ENCODE measurements around the gene COX7A2. TPM values are rescaled to one million over a fixed set of nuclear protein-coding genes. Genes with fewer than 3 reads are reported as not detected.

The COX7A2 gene
- total RNA-seq, 6 experiments from 2014 or later: 159 to 345 (median 218) TPM

DNA sequence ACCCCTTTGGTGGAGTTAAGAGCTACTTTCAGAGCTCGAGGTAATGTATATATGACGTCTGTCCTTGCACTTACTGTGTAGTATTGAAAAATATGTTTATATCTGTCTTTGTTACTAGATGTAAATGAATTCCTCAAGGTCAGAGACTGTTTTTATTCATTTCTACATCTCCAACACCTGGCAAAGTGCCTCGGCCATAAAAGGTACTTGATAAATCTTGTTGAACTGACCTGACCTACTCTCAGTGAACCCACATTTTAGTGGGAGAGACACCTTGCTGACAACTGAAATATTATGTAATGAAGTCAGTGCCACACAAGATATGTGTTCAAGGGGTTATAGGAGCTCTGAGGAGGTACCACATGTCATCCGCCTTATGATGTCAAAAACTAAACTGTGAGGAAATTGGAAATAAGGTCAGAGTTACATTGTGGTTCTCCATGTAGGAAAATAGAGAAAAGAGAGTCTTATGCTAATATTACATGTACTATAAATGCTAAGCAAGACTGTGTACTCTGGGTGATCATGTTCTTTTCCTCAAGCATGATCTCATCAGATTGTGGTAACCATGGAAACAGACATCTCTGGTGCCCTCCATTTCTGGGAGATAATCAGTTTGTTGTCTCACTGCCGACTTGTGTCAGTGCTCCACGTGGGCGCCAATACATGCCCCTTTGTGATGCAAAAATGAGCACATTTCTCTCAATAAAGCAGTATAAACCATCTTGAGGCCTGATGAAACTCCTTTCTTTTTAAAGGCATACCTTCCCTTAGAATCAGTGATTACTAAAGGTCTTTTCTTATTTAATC, 46.7 kb upstream of the COX7A2 start:
- intact Hi-C loops (cut with DNase I): no loop called here
- Histone ChIP-seq H3K36me3 (no peaks in the 10 kb centered on the region), H3K27me3 (no peaks in the 10 kb centered on the region), H3K27ac (no peak overlapping the region), H3K4me3 (no peak overlapping the region), H3K9me3 (no peaks in the 10 kb centered on the region), H3K4me1 (peaks cover 0 to 6% (median 3%) of the 10 kb centered on the region in 4 donors)
- DNase-seq (no peak), ATAC-seq (no peak)
- WGBS (ENCODE audit: insufficient coverage, low coverage, low lambda C conversion rate, missing lambda C conversion rate): 77% methylated on average over 7 of the region's 7 CpGs
- no peak for TF ChIP-seq POLR2A (IDR thresholded peaks at IDR 0.05)

DNA sequence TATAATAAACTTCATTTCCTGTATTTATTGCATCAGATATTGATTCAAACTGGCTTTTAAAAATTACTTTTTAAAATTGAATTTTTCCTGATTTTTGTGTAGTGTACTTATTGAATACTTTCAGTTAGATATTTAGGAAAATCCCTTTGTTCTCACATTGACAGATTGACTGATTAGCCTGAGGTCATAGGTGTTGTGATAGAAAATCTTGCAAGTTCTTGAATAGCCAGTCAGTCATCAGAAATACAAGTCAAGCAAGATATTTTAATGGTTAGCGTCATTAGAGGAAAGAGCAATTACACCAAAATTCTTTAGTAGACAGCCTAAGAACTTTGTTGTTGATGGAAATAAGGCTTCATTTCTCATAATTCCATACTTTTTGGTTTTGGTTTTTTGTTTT, 44.4 kb upstream of the COX7A2 start:
- H3K36me3 ChIP-seq: no peaks in the 10 kb centered on the region
- intact Hi-C loops (cut with DNase I): no loop called here
- 89% methylated on average over 1 of the region's 1 CpG for WGBS (ENCODE audit: insufficient coverage, low coverage, low lambda C conversion rate, missing lambda C conversion rate)
- no peak for DNase-seq
- peaks cover 0 to 12% (median 3%) of the 10 kb centered on the region in 4 donors for H3K4me1 ChIP-seq
- H3K9me3 ChIP-seq: no peaks in the 10 kb centered on the region
- H3K27ac ChIP-seq: no peak overlapping the region
- TF ChIP-seq, protein P1, sequence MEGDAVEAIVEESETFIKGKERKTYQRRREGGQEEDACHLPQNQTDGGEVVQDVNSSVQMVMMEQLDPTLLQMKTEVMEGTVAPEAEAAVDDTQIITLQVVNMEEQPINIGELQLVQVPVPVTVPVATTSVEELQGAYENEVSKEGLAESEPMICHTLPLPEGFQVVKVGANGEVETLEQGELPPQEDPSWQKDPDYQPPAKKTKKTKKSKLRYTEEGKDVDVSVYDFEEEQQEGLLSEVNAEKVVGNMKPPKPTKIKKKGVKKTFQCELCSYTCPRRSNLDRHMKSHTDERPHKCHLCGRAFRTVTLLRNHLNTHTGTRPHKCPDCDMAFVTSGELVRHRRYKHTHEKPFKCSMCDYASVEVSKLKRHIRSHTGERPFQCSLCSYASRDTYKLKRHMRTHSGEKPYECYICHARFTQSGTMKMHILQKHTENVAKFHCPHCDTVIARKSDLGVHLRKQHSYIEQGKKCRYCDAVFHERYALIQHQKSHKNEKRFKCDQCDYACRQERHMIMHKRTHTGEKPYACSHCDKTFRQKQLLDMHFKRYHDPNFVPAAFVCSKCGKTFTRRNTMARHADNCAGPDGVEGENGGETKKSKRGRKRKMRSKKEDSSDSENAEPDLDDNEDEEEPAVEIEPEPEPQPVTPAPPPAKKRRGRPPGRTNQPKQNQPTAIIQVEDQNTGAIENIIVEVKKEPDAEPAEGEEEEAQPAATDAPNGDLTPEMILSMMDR (IDR thresholded peaks at IDR 0.05): no peak
- TF ChIP-seq POLR2A (IDR thresholded peaks at IDR 0.05): no peak
- no peak for ATAC-seq
- no peak overlapping the region for H3K4me3 ChIP-seq
- H3K27me3 ChIP-seq: no peaks in the 10 kb centered on the region

DNA sequence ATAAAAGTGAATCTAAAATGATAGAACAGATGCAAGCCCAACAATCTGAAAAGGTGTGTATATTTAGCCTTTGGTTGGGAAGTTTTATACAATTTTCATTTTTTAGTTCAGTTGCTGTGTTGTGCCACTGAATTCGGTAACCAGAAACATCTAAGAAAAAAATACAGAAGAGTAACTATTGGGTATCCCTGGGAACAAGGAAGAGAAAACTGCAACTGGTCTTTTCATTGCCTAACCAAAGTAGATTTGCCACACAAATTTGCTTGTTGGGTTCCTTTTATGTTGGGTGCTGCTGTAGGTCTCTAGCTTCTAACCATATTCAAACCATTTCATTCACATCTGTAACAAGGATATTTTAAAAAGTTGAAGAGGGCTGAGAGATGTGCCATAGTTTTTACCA, 43.8 kb upstream of the COX7A2 start:
- no peaks in the 10 kb centered on the region for H3K27me3 ChIP-seq
- DNase-seq: no peak
- no peak overlapping the region for H3K4me3 ChIP-seq
- H3K9me3 ChIP-seq: no peaks in the 10 kb centered on the region
- H3K36me3 ChIP-seq: no peaks in the 10 kb centered on the region
- no peak for TF ChIP-seq POLR2A (IDR thresholded peaks at IDR 0.05)
- TF ChIP-seq, protein P1 (IDR thresholded peaks at IDR 0.05): no peak
- ATAC-seq: no peak
- intact Hi-C loops (cut with DNase I): no loop called here
- peaks cover 0 to 18% (median 6%) of the 10 kb centered on the region in 4 donors for H3K4me1 ChIP-seq
- 67% methylated on average over 1 of the region's 1 CpG for WGBS (ENCODE audit: insufficient coverage, low coverage, low lambda C conversion rate, missing lambda C conversion rate)
- no peak overlapping the region for H3K27ac ChIP-seq

DNA sequence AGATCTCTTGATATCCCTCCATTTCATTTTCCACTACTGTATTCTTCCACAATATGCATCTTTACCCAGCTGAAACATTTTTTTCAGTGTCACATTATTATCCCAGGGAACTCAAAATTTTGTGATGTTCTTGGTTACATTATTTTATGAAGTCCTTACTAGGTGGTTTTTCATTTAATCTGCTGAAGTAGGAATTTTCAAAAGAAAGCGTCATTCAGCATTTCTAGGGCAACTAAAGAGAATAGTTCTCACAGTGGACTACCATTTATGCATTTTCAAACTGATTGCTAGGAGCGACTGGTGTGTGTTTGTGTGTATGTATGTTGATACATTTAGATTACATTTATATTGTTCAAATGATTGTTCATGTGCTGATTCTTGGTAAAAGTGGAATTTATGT, 43.4 kb upstream of the COX7A2 start:
- no peak overlapping the region for H3K27ac ChIP-seq
- no peak overlapping the region for H3K4me3 ChIP-seq
- TF ChIP-seq, protein P1 (IDR thresholded peaks at IDR 0.05): no peak
- no peak for TF ChIP-seq POLR2A (IDR thresholded peaks at IDR 0.05)
- H3K4me1 ChIP-seq: peaks cover 0 to 23% (median 8%) of the 10 kb centered on the region in 4 donors
- intact Hi-C loops (cut with DNase I): no loop called here
- H3K36me3 ChIP-seq: no peaks in the 10 kb centered on the region
- ATAC-seq (no peak), DNase-seq (no peak)
- H3K9me3 ChIP-seq: no peaks in the 10 kb centered on the region
- H3K27me3 ChIP-seq: no peaks in the 10 kb centered on the region
- WGBS (ENCODE audit: insufficient coverage, low coverage, low lambda C conversion rate, missing lambda C conversion rate): 89% methylated on average over 2 of the region's 2 CpGs

DNA sequence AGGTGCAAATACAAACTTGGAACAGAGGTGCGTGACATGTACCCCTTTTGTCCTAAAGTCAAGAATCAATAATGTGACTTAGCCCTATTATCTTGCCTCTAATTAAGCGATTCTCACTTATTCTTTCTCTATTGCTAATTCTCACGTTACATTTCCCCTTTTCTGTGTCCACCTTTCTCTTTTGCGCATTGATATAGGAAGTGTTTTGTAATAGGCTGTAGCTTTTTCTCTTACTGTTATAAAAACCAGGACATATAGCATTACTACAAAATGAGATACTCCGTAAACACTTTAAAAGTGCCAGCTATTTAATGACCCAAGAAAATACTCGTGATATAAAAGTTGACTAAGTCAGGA, 41.7 kb upstream of the COX7A2 start:
- TF ChIP-seq POLR2A (IDR thresholded peaks at IDR 0.05): no peak
- no peaks in the 10 kb centered on the region for H3K9me3 ChIP-seq
- WGBS (ENCODE audit: insufficient coverage, low coverage, low lambda C conversion rate, missing lambda C conversion rate): 0% methylated on average over 6 of the region's 6 CpGs
- peak in 2 of 4 donors; percentile 1 to 4 for ATAC-seq
- H3K27me3 ChIP-seq: no peaks in the 10 kb centered on the region
- H3K36me3 ChIP-seq: no peaks in the 10 kb centered on the region
- peaks cover 0 to 36% (median 13%) of the 10 kb centered on the region in 4 donors for H3K4me1 ChIP-seq
- intact Hi-C loops (cut with DNase I): no loop called here
- H3K27ac ChIP-seq: peak overlapping the region; percentile 49 to 64 (median 56)
- peak overlapping the region; percentile 69 to 92 (median 83) for H3K4me3 ChIP-seq
- DNase-seq: no peak
